Activated CD4-positive, alpha-beta T cell treated with anti-CD3 and anti-CD28 coated beads, Interleukin-2, amount 10 ng/mL, durations not matched to agents 7 days and 5 days (primary cell): ENCODE measurements around the gene GNAQ. TPM values are rescaled to one million over a fixed set of nuclear protein-coding genes. Genes with fewer than 3 reads are reported as not detected.

ENCODE experiments used
- CTCF ChIA-PET: fragments of 350-600 bp; sonication (Branson Sonifier 250); formaldehyde crosslinking; loops from one replicate; lab custom pipeline; 2021; ENCODE audit warnings: antibody characterized with exemption; lab: Charles Lee
- POLR2A ChIA-PET: fragments of 350-600 bp; sonication (Branson Sonifier 250); formaldehyde crosslinking; loops from one replicate; lab custom pipeline; 2021; ENCODE audit warnings: antibody characterized with exemption; lab: Charles Lee
- DNase-seq: peaks from one replicate; pipeline ENCODE4 v3.0.0-alpha.2; 2020
- H3K27ac Mint-ChIP-seq: one replicate; pipeline ENCODE4 v1.8.0; 2021; ENCODE audit warnings: mild to moderate bottlenecking, moderate library complexity, mixed read lengths
- H3K27me3 Mint-ChIP-seq: one replicate; pipeline ENCODE4 v1.8.0; 2021; ENCODE audit warnings: mixed read lengths
- H3K36me3 Mint-ChIP-seq: one replicate; pipeline ENCODE4 v1.8.0; 2021; ENCODE audit warnings: low read depth, mixed read lengths
- H3K4me1 Mint-ChIP-seq: one replicate; pipeline ENCODE4 v1.8.0; 2021; ENCODE audit warnings: mixed read lengths
- H3K4me3 Mint-ChIP-seq: one replicate; pipeline ENCODE4 v1.8.0; 2021; ENCODE audit warnings: mild to moderate bottlenecking, moderate library complexity, mixed read lengths
- H3K9me3 Mint-ChIP-seq: one replicate; pipeline ENCODE4 v1.8.0; 2021; ENCODE audit warnings: mixed read lengths
- total RNA-seq, 2 experiments: library from RNA; stranded (reverse); gene quantifications; one replicate each; pipeline ENCODE4 v1.2.3, GENCODE V29; 2021

Gene GNAQ
- total RNA-seq, 2 experiments from 2014 or later: 28.1 to 31.8 TPM

DNA sequence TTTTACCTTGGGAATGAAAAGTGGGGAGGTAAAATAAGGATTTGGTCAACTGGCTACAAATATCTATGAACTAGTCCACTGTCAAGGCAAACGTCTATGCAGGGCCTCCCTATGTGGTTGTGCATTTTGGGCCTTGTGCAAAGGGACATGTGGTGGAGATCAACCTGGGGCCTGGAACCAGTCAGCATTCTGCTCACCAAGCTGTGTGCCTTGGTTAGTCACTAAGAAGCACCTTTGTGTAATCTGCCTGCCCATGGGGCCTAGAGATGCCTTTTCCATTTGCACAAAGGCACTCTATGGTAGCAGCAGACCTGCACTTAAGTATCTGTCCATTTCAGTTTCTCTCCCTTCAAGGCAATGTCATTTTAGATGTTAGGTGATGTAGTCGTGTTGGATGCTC lies 184.0 kb downstream of the GNAQ start:
- CTCF ChIA-PET: interaction anchor here (0.5 to 1.1 kb wide), 4 partner anchors 12 to 390 kb away, joined by 3 read pairs; no protein-coding TSS in a partner anchor
- POLR2A ChIA-PET: no interaction called here
- Mint-ChIP-seq H3K4me1 (peaks cover 20% of the 10 kb centered on the region), H3K9me3 (no peaks in the 10 kb centered on the region), H3K4me3 (no peak overlapping the region), H3K27me3 (no peaks in the 10 kb centered on the region), H3K36me3 (no peaks in the 10 kb centered on the region), H3K27ac (peak overlapping the region; percentile 2)
- DNase-seq: no peak

- Mint-ChIP-seq H3K4me1 (peaks cover 21% of the 10 kb centered on the region), H3K36me3 (no peaks in the 10 kb centered on the region), H3K27ac (no peak overlapping the region), H3K27me3 (no peaks in the 10 kb centered on the region), H3K9me3 (no peaks in the 10 kb centered on the region), H3K4me3 (no peak overlapping the region)
- CTCF ChIA-PET: interaction anchor here (1.0 kb wide), 1 partner anchor 12 kb away, joined by 3 read pairs; no protein-coding TSS in a partner anchor
- DNase-seq: no peak
- POLR2A ChIA-PET: no interaction called here
These were observed 184.5 kb downstream of the GNAQ start for GRCh38 chr9:77847059-77847499.

DNA sequence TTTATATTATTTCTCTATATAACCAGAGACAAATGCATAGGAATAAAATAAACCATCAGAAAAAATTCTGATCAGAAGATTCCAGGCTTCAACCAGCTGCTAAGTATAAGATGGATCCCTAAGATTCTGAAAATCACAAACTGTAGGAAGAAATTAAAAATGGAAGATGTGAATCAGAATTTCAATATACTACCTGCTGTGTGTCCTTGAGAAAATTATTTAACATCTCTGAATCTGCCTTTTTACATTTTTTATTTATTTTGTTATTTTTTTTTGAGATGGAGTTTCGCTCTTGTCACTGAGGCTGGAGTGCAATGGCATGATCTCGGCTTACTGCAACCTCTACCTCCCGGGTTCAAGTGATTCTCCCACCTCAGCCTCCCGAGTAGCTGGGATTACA lies 187.2 kb downstream of the GNAQ start:
- peaks cover 23% of the 10 kb centered on the region for H3K4me1 Mint-ChIP-seq
- no peak overlapping the region for H3K27ac Mint-ChIP-seq
- CTCF ChIA-PET: no interaction called here
- no peak for DNase-seq
- POLR2A ChIA-PET: no interaction called here
- no peaks in the 10 kb centered on the region for H3K9me3 Mint-ChIP-seq
- H3K4me3 Mint-ChIP-seq: no peak overlapping the region
- H3K27me3 Mint-ChIP-seq: no peaks in the 10 kb centered on the region
- H3K36me3 Mint-ChIP-seq: no peaks in the 10 kb centered on the region

GRCh38 chr9:77843871-77844155 lies 187.8 kb downstream of the GNAQ start:
- Mint-ChIP-seq H3K4me1 (peaks cover 23% of the 10 kb centered on the region), H3K36me3 (no peaks in the 10 kb centered on the region), H3K27me3 (no peaks in the 10 kb centered on the region), H3K9me3 (no peaks in the 10 kb centered on the region), H3K27ac (no peak overlapping the region), H3K4me3 (no peak overlapping the region)
- CTCF ChIA-PET: no interaction called here
- no peak for DNase-seq
- POLR2A ChIA-PET: no interaction called here

GRCh38 chr9:77843076-77843870 lies 188.3 kb downstream of the GNAQ start:
- Mint-ChIP-seq H3K4me3 (no peak overlapping the region), H3K27me3 (no peaks in the 10 kb centered on the region), H3K4me1 (peaks cover 21% of the 10 kb centered on the region), H3K9me3 (no peaks in the 10 kb centered on the region), H3K27ac (no peak overlapping the region), H3K36me3 (no peaks in the 10 kb centered on the region)
- ChIA-PET POLR2A (no interaction called here), CTCF (interaction anchor here (0.6 kb wide), 1 partner anchor 98 kb away, joined by 3 read pairs; no protein-coding TSS in a partner anchor)
- DNase-seq: no peak

- POLR2A ChIA-PET: no interaction called here
- no peak for DNase-seq
- H3K27me3 Mint-ChIP-seq: no peaks in the 10 kb centered on the region
- H3K27ac Mint-ChIP-seq: no peak overlapping the region
- H3K4me3 Mint-ChIP-seq: no peak overlapping the region
- H3K4me1 Mint-ChIP-seq: peaks cover 7% of the 10 kb centered on the region
- CTCF ChIA-PET: interaction anchor here (0.6 to 1.4 kb wide), 4 partner anchors 9 to 427 kb away, joined by 3 to 4 read pairs (median 3); no protein-coding TSS in a partner anchor
- no peaks in the 10 kb centered on the region for H3K36me3 Mint-ChIP-seq
- H3K9me3 Mint-ChIP-seq: no peaks in the 10 kb centered on the region
These were observed 189.7 kb downstream of the GNAQ start for GRCh38 chr9:77841739-77842386.

GRCh38 chr9:77839459-77840140 lies 192.0 kb downstream of the GNAQ start:
- Mint-ChIP-seq H3K27me3 (no peaks in the 10 kb centered on the region), H3K4me3 (no peak overlapping the region), H3K36me3 (no peaks in the 10 kb centered on the region), H3K27ac (no peak overlapping the region), H3K4me1 (peaks cover 3% of the 10 kb centered on the region), H3K9me3 (no peaks in the 10 kb centered on the region)
- ChIA-PET CTCF (no interaction called here), POLR2A (no interaction called here)
- DNase-seq: no peak

DNA sequence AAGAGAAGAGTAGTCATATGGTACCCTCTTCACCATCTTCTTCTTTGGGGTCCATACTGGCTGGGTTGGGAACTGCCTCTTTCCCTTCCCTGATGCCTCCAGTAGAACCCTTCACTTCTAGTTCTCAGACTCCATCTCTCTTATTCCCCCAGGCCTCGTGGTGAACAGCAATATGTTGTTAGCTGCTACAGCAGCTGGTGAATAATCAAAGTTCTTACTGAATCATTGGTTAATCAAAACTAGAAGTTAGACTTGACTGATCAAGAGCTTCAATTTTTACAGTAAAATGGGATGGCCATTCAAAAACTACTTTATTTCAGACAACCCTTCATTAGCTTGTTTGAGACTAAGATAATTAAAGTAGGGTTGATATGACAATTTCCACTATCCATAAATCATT lies 192.6 kb downstream of the GNAQ start:
- ChIA-PET CTCF (no interaction called here), POLR2A (no interaction called here)
- Mint-ChIP-seq H3K4me1 (peaks cover 3% of the 10 kb centered on the region), H3K9me3 (no peaks in the 10 kb centered on the region), H3K27ac (no peak overlapping the region), H3K27me3 (no peaks in the 10 kb centered on the region), H3K4me3 (no peak overlapping the region), H3K36me3 (no peaks in the 10 kb centered on the region)
- DNase-seq: no peak

GRCh38 chr9:77834898-77835488 lies 196.6 kb downstream of the GNAQ start:
- Mint-ChIP-seq H3K27me3 (no peaks in the 10 kb centered on the region), H3K27ac (no peak overlapping the region), H3K9me3 (peaks cover 2% of the 10 kb centered on the region), H3K36me3 (peaks cover 4% of the 10 kb centered on the region), H3K4me1 (no peaks in the 10 kb centered on the region), H3K4me3 (no peak overlapping the region)
- DNase-seq: no peak
- ChIA-PET CTCF (interaction anchor here (1.5 kb wide), 1 partner anchor 10 kb away, joined by 3 read pairs; no protein-coding TSS in a partner anchor), POLR2A (no interaction called here)

GRCh38 chr9:77833561-77834429 lies 197.8 kb downstream of the GNAQ start:
- no peak for DNase-seq
- Mint-ChIP-seq H3K27ac (no peak overlapping the region), H3K9me3 (peaks cover 3% of the 10 kb centered on the region), H3K27me3 (no peaks in the 10 kb centered on the region), H3K4me1 (no peaks in the 10 kb centered on the region), H3K4me3 (no peak overlapping the region), H3K36me3 (peaks cover 7% of the 10 kb centered on the region)
- POLR2A ChIA-PET: no interaction called here
- CTCF ChIA-PET: interaction anchor here (0.8 to 1.5 kb wide), 3 partner anchors 9 to 66 kb away, joined by 3 read pairs; no protein-coding TSS in a partner anchor

DNA sequence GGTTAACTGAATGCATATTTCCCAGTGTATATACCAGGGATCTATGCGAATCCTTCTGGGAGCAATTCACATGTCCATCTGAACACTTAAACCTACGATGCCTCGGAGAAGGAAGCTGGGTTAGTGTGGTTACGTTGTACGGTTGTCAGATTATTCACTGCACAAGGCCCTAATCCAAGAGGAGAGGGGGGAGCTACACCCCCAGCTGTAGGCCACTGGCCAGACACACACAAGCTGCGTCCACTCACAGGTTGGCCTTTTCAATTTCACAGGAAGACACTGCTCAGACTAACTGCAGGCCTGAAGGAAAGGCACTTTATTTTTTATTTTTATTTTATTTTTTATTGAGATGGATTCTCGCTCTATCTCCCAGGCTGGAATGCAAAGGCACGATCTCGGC lies 199.0 kb downstream of the GNAQ start:
- H3K27ac Mint-ChIP-seq: no peak overlapping the region
- CTCF ChIA-PET: interaction anchor here (1.2 kb wide), 1 partner anchor 64 kb away, joined by 3 read pairs; no protein-coding TSS in a partner anchor
- peaks cover 3% of the 10 kb centered on the region for H3K9me3 Mint-ChIP-seq
- H3K27me3 Mint-ChIP-seq: no peaks in the 10 kb centered on the region
- H3K4me1 Mint-ChIP-seq: peaks cover 5% of the 10 kb centered on the region
- no peak overlapping the region for H3K4me3 Mint-ChIP-seq
- peaks cover 7% of the 10 kb centered on the region for H3K36me3 Mint-ChIP-seq
- no peak for DNase-seq
- POLR2A ChIA-PET: no interaction called here

- no peak overlapping the region for H3K27ac Mint-ChIP-seq
- no peak for DNase-seq
- no peak overlapping the region for H3K4me3 Mint-ChIP-seq
- H3K4me1 Mint-ChIP-seq: peaks cover 13% of the 10 kb centered on the region
- CTCF ChIA-PET: no interaction called here
- H3K36me3 Mint-ChIP-seq: peaks cover 7% of the 10 kb centered on the region
- H3K9me3 Mint-ChIP-seq: peaks cover 3% of the 10 kb centered on the region
- no peaks in the 10 kb centered on the region for H3K27me3 Mint-ChIP-seq
- POLR2A ChIA-PET: no interaction called here
These were observed 199.8 kb downstream of the GNAQ start for GRCh38 chr9:77831781-77832180.
